Mucosa of rectum (tissue), 2 donors: Measurements from ENCODE around the gene TMEM255B.

Experiments
- H3K27ac ChIP-seq, 2 donors: one replicate each; pipeline ENCODE4 v1.7.0; 2013; ENCODE audit warnings: inconsistent platforms in 2 of 2, low read depth in 2 of 2, low read length in 2 of 2
- H3K27me3 ChIP-seq, 2 donors: one replicate each; pipeline ENCODE4 v1.7.0; 2013; ENCODE audit warnings: low read length in 2 of 2; ENCODE audit not compliant: control insufficient read depth in 2 of 2, insufficient read depth in 2 of 2
- H3K36me3 ChIP-seq, 2 donors: one replicate each; pipeline ENCODE4 v1.7.0; 2013; ENCODE audit warnings: low read length in 2 of 2; ENCODE audit not compliant: control insufficient read depth in 2 of 2, insufficient read depth in 2 of 2
- H3K4me1 ChIP-seq, 2 donors: one replicate each; pipeline ENCODE4 v1.7.0; 2013; ENCODE audit warnings: low read length in 2 of 2, mild to moderate bottlenecking in 1 of 2; ENCODE audit not compliant: control insufficient read depth in 2 of 2, insufficient read depth in 2 of 2
- H3K4me3 ChIP-seq, 2 donors: one replicate each; pipeline ENCODE4 v1.7.0; 2013; ENCODE audit warnings: low read length in 2 of 2
- H3K9ac ChIP-seq, 2 donors: one replicate each; pipeline ENCODE4 v1.7.0; 2013; ENCODE audit warnings: low read length in 2 of 2, low read depth in 1 of 2, mild to moderate bottlenecking in 1 of 2
- H3K9me3 ChIP-seq, 2 donors: one replicate each; pipeline ENCODE4 v1.7.0; 2013; ENCODE audit warnings: low read length in 2 of 2; ENCODE audit not compliant: control insufficient read depth in 2 of 2
- donor health status: healthy.
- donor health status: Normal muscosa, but diverticular disease.

The TMEM255B gene

DNA sequence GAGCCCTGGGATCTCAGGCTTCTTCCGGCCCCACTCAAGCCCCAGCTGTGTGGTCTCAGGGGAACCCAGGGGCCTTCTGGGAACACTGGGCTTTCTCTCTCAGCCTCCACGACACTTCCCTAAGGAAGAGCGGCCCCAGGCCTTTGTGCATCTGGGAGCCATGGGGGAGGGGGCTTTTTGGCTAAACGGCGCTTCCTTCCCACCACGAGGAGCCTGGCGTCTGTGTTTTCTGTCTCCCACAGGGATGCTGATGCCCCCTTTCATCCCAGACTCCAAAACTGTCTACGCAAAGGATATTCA lies 24.2 kb upstream of the TMEM255B start:
- Histone ChIP-seq H3K9me3 (no peaks in the 10 kb centered on the region), H3K9ac (no peak overlapping the region), H3K27ac (no peak overlapping the region), H3K4me3 (no peak overlapping the region), H3K27me3 (no peaks in the 10 kb centered on the region), H3K36me3 (no peaks in the 10 kb centered on the region), H3K4me1 (peaks cover 0 to 8% of the 10 kb centered on the region in 2 donors)

DNA sequence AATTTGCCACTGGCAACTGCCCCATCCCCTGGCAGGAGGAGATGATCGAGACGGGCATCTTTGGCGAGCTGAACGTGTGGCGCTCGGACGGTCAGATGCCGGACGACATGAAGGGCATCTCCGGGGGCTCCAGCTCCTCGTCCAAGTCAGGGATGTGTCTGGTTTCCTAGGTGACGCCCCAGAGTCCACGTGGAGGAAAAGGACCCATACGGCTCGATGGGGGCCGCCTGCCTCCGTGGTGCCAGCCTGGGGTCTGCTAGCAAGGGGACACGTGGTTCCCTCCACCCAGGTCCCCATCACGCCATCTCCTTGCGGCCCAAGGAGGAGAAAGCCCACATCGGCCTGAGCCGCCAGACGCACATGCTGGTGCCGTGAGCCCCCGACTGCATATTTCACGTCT lies 23.8 kb upstream of the TMEM255B start:
- no peaks in the 10 kb centered on the region for H3K9me3 ChIP-seq
- no peaks in the 10 kb centered on the region for H3K36me3 ChIP-seq
- H3K27me3 ChIP-seq: no peaks in the 10 kb centered on the region
- peaks cover 0 to 8% of the 10 kb centered on the region in 2 donors for H3K4me1 ChIP-seq
- no peak overlapping the region for H3K27ac ChIP-seq
- H3K9ac ChIP-seq: no peak overlapping the region
- no peak overlapping the region for H3K4me3 ChIP-seq

DNA sequence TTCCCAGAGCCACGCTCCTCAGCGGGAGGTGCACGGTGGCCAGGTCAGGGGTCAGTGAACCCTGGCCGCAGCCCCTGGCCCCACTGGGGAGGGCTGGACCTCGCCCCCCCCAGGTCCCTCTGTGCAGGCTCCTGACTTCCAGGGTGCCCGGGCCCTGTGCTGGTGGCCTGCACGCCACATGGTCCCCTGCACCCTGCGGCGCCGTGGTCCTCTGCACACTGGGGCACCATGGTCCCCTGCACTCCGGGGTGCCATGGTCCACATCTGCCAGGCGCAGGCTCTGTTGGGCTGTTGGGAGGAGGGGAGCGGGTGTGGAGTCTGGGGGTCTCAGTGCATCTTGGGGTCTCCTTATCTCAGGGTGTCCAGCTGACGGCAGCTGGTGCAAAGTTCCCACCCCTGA lies 23.3 kb upstream of the TMEM255B start:
- H3K9me3 ChIP-seq: no peaks in the 10 kb centered on the region
- no peak overlapping the region for H3K9ac ChIP-seq

DNA sequence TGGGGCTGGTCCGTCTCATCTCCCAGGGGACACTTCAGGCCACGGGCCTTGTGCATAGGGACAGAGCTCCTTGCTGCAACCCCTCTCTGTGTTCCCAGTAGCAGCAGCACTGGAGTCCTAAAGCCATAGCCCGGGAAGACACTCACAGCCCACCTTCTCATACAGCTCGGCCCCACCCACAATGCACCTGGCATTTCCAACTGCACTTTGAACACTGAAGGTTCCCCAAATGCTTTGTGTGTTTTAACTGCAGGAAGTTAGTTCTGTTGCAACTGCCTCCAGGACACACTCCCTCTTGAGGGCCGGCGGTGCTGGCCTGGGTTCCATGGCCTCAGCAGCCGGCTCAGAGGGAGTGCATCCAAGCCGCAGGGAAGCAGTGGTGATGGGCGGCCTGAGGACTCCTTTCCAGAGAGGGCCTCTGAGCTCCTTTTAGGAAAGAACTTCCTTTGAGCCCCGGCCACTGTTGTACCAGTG lies 22.7 kb upstream of the TMEM255B start:
- Histone ChIP-seq H3K9me3 (no peaks in the 10 kb centered on the region), H3K9ac (no peak overlapping the region), H3K4me3 (no peak overlapping the region), H3K27ac (no peak overlapping the region), H3K4me1 (peaks cover 0 to 8% of the 10 kb centered on the region in 2 donors), H3K27me3 (no peaks in the 10 kb centered on the region), H3K36me3 (no peaks in the 10 kb centered on the region)

More for the DNA sequence above, 23.3 kb upstream of the TMEM255B start:
- no peaks in the 10 kb centered on the region for H3K36me3 ChIP-seq
- H3K27ac ChIP-seq: no peak overlapping the region
- peaks cover 0 to 8% of the 10 kb centered on the region in 2 donors for H3K4me1 ChIP-seq
- no peaks in the 10 kb centered on the region for H3K27me3 ChIP-seq
- no peak overlapping the region for H3K4me3 ChIP-seq

DNA sequence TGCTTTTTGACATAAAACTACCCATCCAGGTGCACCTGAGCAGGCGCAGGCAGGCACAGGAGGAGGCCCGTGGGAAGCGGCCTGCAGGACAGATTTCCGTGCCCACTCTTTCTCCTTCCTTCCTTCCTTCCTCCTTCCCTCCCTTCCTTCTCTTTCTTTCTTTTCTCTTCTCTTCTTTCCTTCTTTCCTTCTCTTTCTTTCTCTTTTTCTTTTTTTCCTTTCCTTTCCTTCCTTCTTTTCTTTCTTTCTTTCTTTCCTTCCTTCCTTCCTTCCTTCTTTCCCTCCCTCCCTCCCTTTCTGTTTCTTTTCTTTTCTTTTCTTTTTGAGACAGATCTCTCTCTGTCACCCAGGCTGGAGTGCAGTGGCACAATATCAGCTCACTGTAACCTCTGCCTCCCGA lies 21.2 kb upstream of the TMEM255B start:
- no peaks in the 10 kb centered on the region for H3K9me3 ChIP-seq
- H3K27ac ChIP-seq: no peak overlapping the region
- H3K27me3 ChIP-seq: no peaks in the 10 kb centered on the region
- H3K4me3 ChIP-seq: no peak overlapping the region
- no peak overlapping the region for H3K9ac ChIP-seq
- no peaks in the 10 kb centered on the region for H3K36me3 ChIP-seq
- H3K4me1 ChIP-seq: peaks cover 10 to 13% of the 10 kb centered on the region in 2 donors

DNA sequence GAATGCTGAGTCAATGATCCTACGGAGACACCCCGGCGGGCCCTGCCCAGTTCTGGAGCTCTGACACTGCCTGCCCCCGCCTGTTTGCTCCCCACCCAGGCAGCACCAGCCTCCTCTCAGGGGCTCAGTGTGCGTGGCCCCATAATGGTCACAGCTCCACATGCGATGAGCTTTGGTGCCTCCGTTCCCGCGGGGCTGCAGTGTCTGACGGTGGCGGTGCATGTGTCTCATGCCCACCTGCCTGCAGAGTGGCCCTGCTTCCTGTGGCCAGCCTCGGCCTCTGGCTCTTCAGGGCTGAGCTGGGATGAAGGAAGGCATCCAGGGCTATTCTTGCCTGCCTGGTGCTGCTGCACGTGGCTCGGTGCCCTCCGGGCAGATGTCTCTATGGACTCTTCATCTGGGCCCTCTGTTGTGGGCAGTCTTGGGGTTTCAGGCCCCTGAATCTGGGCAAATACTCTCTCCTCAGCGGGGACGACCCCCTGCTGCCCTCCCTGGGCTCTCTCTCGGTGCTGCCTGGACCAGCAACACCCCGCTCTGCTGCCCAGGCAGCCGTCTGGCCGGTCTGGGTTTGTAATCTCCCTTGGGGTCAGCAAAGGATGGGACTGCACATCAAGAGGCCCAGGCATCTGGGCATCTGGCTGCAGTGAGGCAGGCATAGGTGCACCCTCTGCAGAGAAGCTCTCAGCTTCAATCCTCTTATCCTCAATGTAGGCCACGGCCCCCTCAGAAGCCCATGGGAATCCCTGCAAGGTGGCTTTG lies 19.3 kb upstream of the TMEM255B start:
- H3K9ac ChIP-seq: no peak overlapping the region
- H3K4me3 ChIP-seq: no peak overlapping the region
- no peaks in the 10 kb centered on the region for H3K36me3 ChIP-seq
- H3K9me3 ChIP-seq: no peaks in the 10 kb centered on the region
- peaks cover 13% of the 10 kb centered on the region in 2 donors for H3K4me1 ChIP-seq
- H3K27me3 ChIP-seq: no peaks in the 10 kb centered on the region
- H3K27ac ChIP-seq: no peak overlapping the region

DNA sequence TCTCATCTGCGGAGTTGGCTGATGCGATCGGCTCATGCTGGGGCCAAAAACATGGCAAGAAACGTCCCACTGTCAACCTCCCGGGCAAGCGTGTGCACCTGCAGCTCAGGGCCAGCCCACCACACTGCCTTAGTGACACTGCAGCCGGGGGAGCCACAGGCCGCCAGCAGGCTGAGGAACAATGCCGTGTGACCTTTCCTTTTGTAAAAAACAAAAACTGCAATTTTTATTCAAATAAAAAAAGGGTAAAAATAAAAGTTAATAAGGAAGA lies 18.8 kb upstream of the TMEM255B start:
- no peak overlapping the region for H3K9ac ChIP-seq
- no peaks in the 10 kb centered on the region for H3K27me3 ChIP-seq
- peaks cover 13% of the 10 kb centered on the region in 2 donors for H3K4me1 ChIP-seq
- H3K4me3 ChIP-seq: no peak overlapping the region
- H3K27ac ChIP-seq: no peak overlapping the region
- no peaks in the 10 kb centered on the region for H3K36me3 ChIP-seq
- H3K9me3 ChIP-seq: no peaks in the 10 kb centered on the region

DNA sequence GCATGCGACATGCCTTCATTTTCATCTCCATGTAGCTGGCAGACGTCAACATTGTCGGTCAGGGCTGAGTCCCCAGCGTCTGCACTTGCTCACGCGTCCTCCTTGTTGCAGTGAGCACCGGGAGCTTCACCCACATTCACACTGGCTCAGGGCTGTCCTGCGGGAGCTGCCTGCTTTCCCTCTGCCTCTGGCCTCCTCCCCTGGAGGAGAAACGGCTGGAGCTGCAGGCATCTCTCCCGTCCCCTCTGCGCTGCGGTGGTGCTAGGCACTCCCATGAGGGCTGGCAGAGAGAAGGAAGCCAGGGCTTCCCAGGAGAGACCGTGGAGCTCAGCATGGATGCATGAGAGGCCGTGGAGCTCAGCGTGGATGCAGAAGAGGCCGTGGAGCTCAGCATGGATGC lies 18.4 kb upstream of the TMEM255B start:
- Histone ChIP-seq H3K27me3 (no peaks in the 10 kb centered on the region), H3K27ac (no peak overlapping the region), H3K4me3 (no peak overlapping the region), H3K9me3 (no peaks in the 10 kb centered on the region), H3K9ac (no peak overlapping the region), H3K36me3 (no peaks in the 10 kb centered on the region), H3K4me1 (peaks cover 13% of the 10 kb centered on the region in 2 donors)

DNA sequence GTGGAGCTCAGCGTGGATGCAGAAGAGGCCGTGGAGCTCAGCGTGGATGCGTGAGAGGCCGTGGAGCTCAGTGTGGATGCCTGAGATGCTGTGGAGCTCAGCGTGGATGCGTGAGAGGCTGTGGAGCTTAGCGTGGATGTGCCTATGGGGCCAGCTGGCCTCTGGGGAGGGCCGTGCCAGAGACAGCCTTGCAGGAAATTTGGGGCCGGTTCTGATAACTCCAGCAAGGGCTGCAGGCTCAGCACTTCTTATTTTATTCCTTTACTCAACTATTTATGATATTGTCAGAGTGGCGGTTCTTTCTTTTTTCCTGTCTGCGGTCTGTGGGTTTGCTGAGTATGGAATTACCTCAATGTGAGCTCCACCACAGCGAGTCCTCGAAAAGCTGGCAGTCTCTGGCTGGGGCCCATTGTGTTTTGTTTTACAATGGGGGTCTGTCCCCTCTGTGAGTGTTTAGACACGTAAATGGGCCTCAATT lies 17.8 kb upstream of the TMEM255B start:
- Histone ChIP-seq H3K4me3 (no peak overlapping the region), H3K27ac (no peak overlapping the region), H3K9ac (no peak overlapping the region), H3K4me1 (peaks cover 11 to 13% of the 10 kb centered on the region in 2 donors), H3K36me3 (no peaks in the 10 kb centered on the region), H3K27me3 (no peaks in the 10 kb centered on the region), H3K9me3 (no peaks in the 10 kb centered on the region)

DNA sequence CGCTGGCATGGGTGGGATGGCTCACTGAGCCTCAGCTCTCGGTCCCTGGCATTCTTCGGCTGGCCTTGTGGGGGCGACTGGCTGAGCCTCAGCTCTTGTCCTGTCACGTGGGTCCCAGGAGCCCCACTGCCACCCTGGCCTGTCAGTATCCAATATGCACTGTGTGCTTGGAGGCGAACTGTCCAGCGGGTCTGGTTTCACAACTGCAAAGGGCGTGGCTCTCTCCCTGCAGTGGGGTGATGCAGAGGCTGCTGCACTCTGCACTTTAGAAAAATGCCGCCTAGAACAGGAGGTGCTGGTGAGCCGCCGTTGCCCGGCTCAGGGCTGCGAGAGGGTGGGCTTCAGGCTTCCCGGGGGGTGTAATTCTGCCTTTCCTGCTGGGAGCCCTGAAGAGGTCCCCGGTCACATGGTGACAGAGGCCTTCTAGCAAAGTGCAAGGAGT lies 17.0 kb upstream of the TMEM255B start:
- Histone ChIP-seq H3K36me3 (no peaks in the 10 kb centered on the region), H3K27me3 (no peaks in the 10 kb centered on the region), H3K4me3 (no peak overlapping the region), H3K27ac (no peak overlapping the region), H3K4me1 (peaks cover 5 to 13% of the 10 kb centered on the region in 2 donors), H3K9ac (no peak overlapping the region), H3K9me3 (no peaks in the 10 kb centered on the region)
